Activated gamma-delta T cell treated with Interleukin-2 at 50 U/mL for 16 hours (primary cell): ENCODE results near the gene NTM.

Experiments
- DNase-seq: peaks from one replicate; pipeline ENCODE4 v3.0.0-alpha.2; 2020

NTM gene

GRCh38 chr11:131692961-131693360 lies 322.5 kb downstream of the NTM start:
- DNase-seq = no peak

- no peak for DNase-seq
Measured at GRCh38 chr11:131693756-131694155, 323.3 kb downstream of the NTM start.

- DNase-seq = peak; percentile 24
Measured at GRCh38 chr11:131694526-131695424, 324.4 kb downstream of the NTM start.

- DNase-seq = no peak
Measured at GRCh38 chr11:131695889-131696429, 325.5 kb downstream of the NTM start.

GRCh38 chr11:131696690-131697089 lies 326.3 kb downstream of the NTM start:
- no peak for DNase-seq

GRCh38 chr11:131703311-131703710 lies 332.9 kb downstream of the NTM start:
- DNase-seq = no peak

GRCh38 chr11:131704682-131705081 lies 334.3 kb downstream of the NTM start:
- DNase-seq = no peak

- DNase-seq = no peak
Measured at GRCh38 chr11:131710511-131710910, 340.1 kb downstream of the NTM start.

GRCh38 chr11:131712897-131713296 lies 342.5 kb downstream of the NTM start:
- DNase-seq = no peak

- no peak for DNase-seq
Measured at GRCh38 chr11:131713529-131714134, 343.2 kb downstream of the NTM start.

GRCh38 chr11:131717616-131718015 lies 347.2 kb downstream of the NTM start:
- DNase-seq = no peak

GRCh38 chr11:131723088-131723487 lies 352.7 kb downstream of the NTM start:
- no peak for DNase-seq

- no peak for DNase-seq
Measured at GRCh38 chr11:131724436-131724975, 354.1 kb downstream of the NTM start.

GRCh38 chr11:131734871-131735270 lies 364.5 kb downstream of the NTM start:
- no peak for DNase-seq

GRCh38 chr11:131737357-131737756 lies 366.9 kb downstream of the NTM start:
- DNase-seq = no peak

- no peak for DNase-seq
Measured at GRCh38 chr11:131739243-131739882, 368.9 kb downstream of the NTM start.

GRCh38 chr11:131744847-131745246 lies 374.4 kb downstream of the NTM start:
- no peak for DNase-seq

GRCh38 chr11:131745405-131745804 lies 375.0 kb downstream of the NTM start:
- DNase-seq = no peak

GRCh38 chr11:131746201-131746600 lies 375.8 kb downstream of the NTM start:
- DNase-seq = no peak

GRCh38 chr11:131748151-131749050 lies 378.0 kb downstream of the NTM start:
- no peak for DNase-seq

- DNase-seq = no peak
Measured at GRCh38 chr11:131749101-131749500, 378.7 kb downstream of the NTM start.

- no peak for DNase-seq
Measured at GRCh38 chr11:131750152-131750551, 379.7 kb downstream of the NTM start.
